Activated CD4-positive, alpha-beta T cell treated with anti-CD3 and anti-CD28 coated beads, Interleukin-2, amount 50 U/mL, for 24 hours (primary cell): ENCODE results near the gene PODNL1.
"Not testable (repeated sequence)": the region's sequence is repeated elsewhere in the genome, so short reads cannot be mapped to it uniquely, and the experiment has no call there.

ENCODE experiments used
- DNase-seq, 2 donors: peaks; one replicate each; pipeline ENCODE4 v3.0.0-alpha.2; 2020; ENCODE audit warnings: low read depth in 1 of 2, low spot score in 1 of 2

PODNL1 gene

GRCh38 chr19:13973479-13973878, 35.3 kb upstream of the PODNL1 start:
- DNase-seq = not testable (repeated sequence)

- DNase-seq = no peak
Observed at GRCh38 chr19:13972368-13973155, 34.3 kb upstream of the PODNL1 start.

- not testable (repeated sequence) for DNase-seq
Observed at GRCh38 chr19:13971868-13972267, 33.7 kb upstream of the PODNL1 start.

GRCh38 chr19:13969897-13970296, 31.7 kb upstream of the PODNL1 start:
- DNase-seq = no peak

- no peak for DNase-seq
Observed at GRCh38 chr19:13968999-13969398, 30.8 kb upstream of the PODNL1 start.

GRCh38 chr19:13968383-13968935, 30.2 kb upstream of the PODNL1 start:
- DNase-seq = no peak

- DNase-seq = not testable (repeated sequence)
Observed at GRCh38 chr19:13967206-13967605, 29.0 kb upstream of the PODNL1 start.

- DNase-seq = no peak
Observed at GRCh38 chr19:13966684-13967128, 28.5 kb upstream of the PODNL1 start.

GRCh38 chr19:13965926-13966683, 27.9 kb upstream of the PODNL1 start:
- DNase-seq = no peak

- no peak for DNase-seq
Observed at GRCh38 chr19:13965377-13965896, 27.2 kb upstream of the PODNL1 start.

GRCh38 chr19:13964776-13965175, 26.6 kb upstream of the PODNL1 start:
- DNase-seq = no peak

- DNase-seq = no peak
Observed at GRCh38 chr19:13963603-13964105, 25.4 kb upstream of the PODNL1 start.

- DNase-seq = no peak
Observed at GRCh38 chr19:13962699-13963602, 24.7 kb upstream of the PODNL1 start.

- DNase-seq = no peak
Observed at GRCh38 chr19:13961826-13962698, 23.8 kb upstream of the PODNL1 start.

- no peak for DNase-seq
Observed at GRCh38 chr19:13960863-13961784, 22.9 kb upstream of the PODNL1 start.

- no peak for DNase-seq
Observed at GRCh38 chr19:13959962-13960862, 22.0 kb upstream of the PODNL1 start.

GRCh38 chr19:13959141-13959961, 21.1 kb upstream of the PODNL1 start:
- DNase-seq = no peak
